AG04450 (cell line): ENCODE data around the gene KIR2DL1. TPM values are rescaled to one million over a fixed set of nuclear protein-coding genes. Genes with fewer than 3 reads are reported as not detected.
"Not testable (repeated sequence)": the region's sequence is repeated elsewhere in the genome, so short reads cannot be mapped to it uniquely, and the experiment has no call there.

ENCODE experiments used
- CTCF ChIA-PET: fragments of 300-600, 350-600 bp; formaldehyde crosslinking; extraction: SDS; loops from one replicate; lab custom pipeline; 2022; ENCODE audit warnings: antibody characterized with exemption, inconsistent platforms; lab: Charles Lee
- POLR2A ChIA-PET: fragments of 350-600 bp; formaldehyde crosslinking; extraction: SDS; loops from one replicate; lab custom pipeline; 2021; ENCODE audit warnings: antibody characterized with exemption, inconsistent platforms; lab: Yijun Ruan, JAX
- DNase-seq: peaks from one replicate; pipeline ENCODE4 v3.0.0-alpha.2; 2011; ENCODE audit warnings: low read depth, low spot score
- H3K27ac ChIP-seq: one replicate; pipeline ENCODE4 v1.5.1; 2012; ENCODE audit warnings: low read depth, low read length, control low read depth
- H3K27me3 ChIP-seq: one replicate; pipeline ENCODE4 v1.6.0; 2012; ENCODE audit warnings: low read length; ENCODE audit not compliant: control insufficient read depth, insufficient read depth
- H3K4me3 ChIP-seq: 2 replicates; pipeline ENCODE4 v1.5.1; 2011; ENCODE audit warnings: mild to moderate bottlenecking, low read depth, low read length, control low read depth
- H3K9me3 ChIP-seq: 2 replicates; pipeline ENCODE4 v1.5.1; 2012; ENCODE audit warnings: low read length; ENCODE audit not compliant: control insufficient read depth, insufficient read depth
- polyA plus RNA-seq: library from polyadenylated mRNA; depleted of rRNA; stranded (reverse); fragments of >200 nt; gene quantifications from 2 replicates; pipeline ENCODE4 v1.2.3, GENCODE V29; 2011
- TF ChIP-seq, protein P1 (sequence below): IDR thresholded peaks from 2 replicates; pipeline ENCODE4 v1.5.1; 2011; ENCODE audit warnings: low read depth, low read length, control low read depth, inconsistent platforms

The KIR2DL1 gene
- polyA plus RNA-seq, 1 experiment = not detected

DNA sequence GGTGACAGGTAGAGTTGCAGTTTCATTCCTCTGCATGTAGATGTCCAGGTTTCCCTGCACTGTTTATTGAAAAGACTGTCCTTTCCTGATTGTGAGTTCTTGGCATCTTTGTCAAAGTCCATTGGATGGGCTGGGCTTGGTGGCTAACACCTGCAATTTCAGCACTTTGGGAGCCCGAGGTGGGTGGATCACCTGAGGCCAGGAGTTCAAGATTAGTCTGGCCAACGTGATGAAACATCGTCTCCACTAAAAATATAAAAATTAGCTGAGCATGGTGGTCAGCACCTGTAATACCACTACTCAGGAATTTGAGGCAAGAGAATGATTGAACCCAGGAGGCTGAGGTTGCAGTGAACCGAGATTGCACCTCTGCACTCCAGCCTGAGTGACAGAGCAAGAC lies 8.3 kb downstream of the KIR2DL1 start:
- H3K27ac ChIP-seq, H3K27me3 ChIP-seq, POLR2A ChIA-PET, H3K9me3 ChIP-seq, DNase-seq, CTCF ChIA-PET, H3K4me3 ChIP-seq: not testable (repeated sequence)

- CTCF ChIA-PET, H3K27me3 ChIP-seq, POLR2A ChIA-PET, DNase-seq, H3K9me3 ChIP-seq, H3K27ac ChIP-seq, H3K4me3 ChIP-seq: not testable (repeated sequence)
These were observed 9.3 kb downstream of the KIR2DL1 start for GRCh38 chr19:54778896-54779295.

GRCh38 chr19:54782916-54783315 lies 13.3 kb downstream of the KIR2DL1 start:
- CTCF ChIA-PET, H3K27ac ChIP-seq, DNase-seq, H3K4me3 ChIP-seq, POLR2A ChIA-PET, H3K27me3 ChIP-seq: not testable (repeated sequence)
- H3K9me3 ChIP-seq = peaks cover 13% of the 10 kb centered on the region

DNA sequence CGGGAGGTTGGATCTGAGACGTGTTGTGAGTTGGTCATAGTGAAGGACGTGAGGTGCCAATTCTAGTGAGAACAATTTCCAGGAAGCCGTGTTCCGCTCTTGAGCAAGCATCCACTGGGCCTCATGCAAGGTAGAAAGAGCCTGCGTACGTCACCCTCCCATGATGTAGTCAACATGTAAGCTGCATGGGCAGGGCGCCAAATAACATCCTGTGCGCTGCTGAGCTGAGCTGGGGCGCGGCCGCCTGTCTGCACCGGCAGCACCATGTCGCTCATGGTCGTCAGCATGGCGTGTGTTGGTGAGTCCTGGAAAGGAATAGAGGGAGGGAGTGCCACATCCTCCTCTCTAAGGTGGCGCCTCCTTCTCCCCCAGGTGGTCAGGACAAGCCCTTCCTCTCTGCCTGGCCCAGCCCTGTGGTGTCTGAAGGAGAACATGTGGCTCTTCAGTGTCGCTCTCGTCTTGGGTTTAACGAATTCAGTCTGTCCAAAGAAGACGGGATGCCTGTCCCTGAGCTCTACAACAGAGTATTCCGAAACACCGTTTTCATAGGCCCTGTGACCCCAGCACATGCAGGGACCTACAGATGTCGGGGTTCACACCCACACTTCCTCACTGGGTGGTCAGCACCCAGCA lies 16.6 kb downstream of the KIR2DL1 start:
- H3K27me3 ChIP-seq, H3K27ac ChIP-seq, DNase-seq, H3K4me3 ChIP-seq, POLR2A ChIA-PET, CTCF ChIA-PET: not testable (repeated sequence)
- peaks cover 32% of the 10 kb centered on the region for H3K9me3 ChIP-seq

DNA sequence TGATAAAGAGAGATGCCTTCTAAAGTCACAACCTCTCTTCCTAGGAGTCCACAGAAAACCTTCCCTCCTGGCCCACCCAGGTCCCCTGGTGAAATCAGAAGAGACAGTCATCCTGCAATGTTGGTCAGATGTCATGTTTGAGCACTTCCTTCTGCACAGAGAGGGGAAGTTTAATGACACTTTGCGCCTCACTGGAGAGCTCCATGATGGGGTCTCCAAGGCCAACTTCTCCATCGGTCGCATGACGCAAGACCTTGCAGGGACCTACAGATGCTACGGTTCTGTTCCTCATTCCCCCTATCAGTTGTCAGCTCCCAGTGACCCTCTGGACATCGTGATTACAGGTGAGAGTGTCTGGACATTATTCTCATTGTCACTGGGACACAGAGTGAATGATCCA lies 18.6 kb downstream of the KIR2DL1 start:
- POLR2A ChIA-PET, CTCF ChIA-PET, H3K4me3 ChIP-seq, DNase-seq, H3K27ac ChIP-seq, H3K27me3 ChIP-seq: not testable (repeated sequence)
- peaks cover 37% of the 10 kb centered on the region for H3K9me3 ChIP-seq

DNA sequence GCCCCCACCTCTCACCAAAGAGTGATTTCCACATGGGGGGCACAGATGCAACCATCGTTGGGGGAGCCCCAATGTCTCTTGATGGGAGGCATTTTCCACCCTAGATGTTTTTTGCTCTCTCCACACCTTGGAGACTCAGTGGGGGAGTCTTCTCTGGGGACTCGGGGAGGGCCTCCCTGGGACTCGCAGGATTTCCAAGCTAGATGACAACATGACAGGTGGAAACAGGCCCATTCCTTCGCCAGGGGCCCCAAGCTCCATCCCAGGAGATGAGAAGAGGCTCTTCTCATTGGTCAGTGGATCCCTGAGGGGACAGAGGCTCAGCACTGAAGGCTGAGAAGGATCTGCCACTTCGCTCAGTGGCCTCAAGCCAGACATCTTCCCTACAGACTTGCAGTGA lies 21.1 kb downstream of the KIR2DL1 start:
- peaks cover 42% of the 10 kb centered on the region for H3K9me3 ChIP-seq
- CTCF ChIA-PET = no interaction called here
- POLR2A ChIA-PET = no interaction called here
- H3K4me3 ChIP-seq = no peak overlapping the region
- no peak for DNase-seq
- TF ChIP-seq, protein P1, sequence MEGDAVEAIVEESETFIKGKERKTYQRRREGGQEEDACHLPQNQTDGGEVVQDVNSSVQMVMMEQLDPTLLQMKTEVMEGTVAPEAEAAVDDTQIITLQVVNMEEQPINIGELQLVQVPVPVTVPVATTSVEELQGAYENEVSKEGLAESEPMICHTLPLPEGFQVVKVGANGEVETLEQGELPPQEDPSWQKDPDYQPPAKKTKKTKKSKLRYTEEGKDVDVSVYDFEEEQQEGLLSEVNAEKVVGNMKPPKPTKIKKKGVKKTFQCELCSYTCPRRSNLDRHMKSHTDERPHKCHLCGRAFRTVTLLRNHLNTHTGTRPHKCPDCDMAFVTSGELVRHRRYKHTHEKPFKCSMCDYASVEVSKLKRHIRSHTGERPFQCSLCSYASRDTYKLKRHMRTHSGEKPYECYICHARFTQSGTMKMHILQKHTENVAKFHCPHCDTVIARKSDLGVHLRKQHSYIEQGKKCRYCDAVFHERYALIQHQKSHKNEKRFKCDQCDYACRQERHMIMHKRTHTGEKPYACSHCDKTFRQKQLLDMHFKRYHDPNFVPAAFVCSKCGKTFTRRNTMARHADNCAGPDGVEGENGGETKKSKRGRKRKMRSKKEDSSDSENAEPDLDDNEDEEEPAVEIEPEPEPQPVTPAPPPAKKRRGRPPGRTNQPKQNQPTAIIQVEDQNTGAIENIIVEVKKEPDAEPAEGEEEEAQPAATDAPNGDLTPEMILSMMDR = no peak
- no peak overlapping the region for H3K27ac ChIP-seq
- H3K27me3 ChIP-seq = no peaks in the 10 kb centered on the region

DNA sequence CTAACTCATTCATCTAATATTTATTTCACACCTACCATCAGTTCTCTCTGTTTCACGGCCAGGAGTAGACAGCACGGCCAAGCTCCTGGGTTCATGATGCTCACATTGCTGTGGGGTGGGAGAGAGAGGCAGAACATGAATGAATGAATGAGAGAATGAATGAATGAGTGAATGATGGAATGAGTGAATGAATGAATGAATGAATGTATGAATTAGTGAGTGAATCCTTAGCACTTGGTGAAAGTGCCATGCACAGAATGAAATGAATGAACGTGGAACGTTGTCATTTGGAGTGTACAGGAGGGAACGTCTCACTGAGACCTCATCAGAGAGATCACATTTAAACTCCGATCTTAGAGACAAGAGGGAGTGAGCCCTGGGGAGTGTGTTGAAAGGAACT lies 21.9 kb downstream of the KIR2DL1 start:
- no peak for DNase-seq
- Histone ChIP-seq H3K27ac (no peak overlapping the region), H3K27me3 (no peaks in the 10 kb centered on the region), H3K4me3 (no peak overlapping the region), H3K9me3 (peaks cover 37% of the 10 kb centered on the region; the same call in 1 of the 2 replicates)
- ChIA-PET POLR2A (no interaction called here), CTCF (no interaction called here)
- TF ChIP-seq, protein P1 = no peak
